DMS53 (cell line): Measurements from ENCODE around the gene NDUFV3.
A peak's percentile ranks its signal among the peaks of the same experiment; 100 is the strongest.
"Not testable (repeated sequence)": the region's sequence is repeated elsewhere in the genome, so short reads cannot be mapped to it uniquely, and the experiment has no call there.

Experiments
- DNase-seq: peaks from one replicate; lab custom pipeline; 2025; lab: John Stamatoyannopoulos, UW

The NDUFV3 gene

DNA sequence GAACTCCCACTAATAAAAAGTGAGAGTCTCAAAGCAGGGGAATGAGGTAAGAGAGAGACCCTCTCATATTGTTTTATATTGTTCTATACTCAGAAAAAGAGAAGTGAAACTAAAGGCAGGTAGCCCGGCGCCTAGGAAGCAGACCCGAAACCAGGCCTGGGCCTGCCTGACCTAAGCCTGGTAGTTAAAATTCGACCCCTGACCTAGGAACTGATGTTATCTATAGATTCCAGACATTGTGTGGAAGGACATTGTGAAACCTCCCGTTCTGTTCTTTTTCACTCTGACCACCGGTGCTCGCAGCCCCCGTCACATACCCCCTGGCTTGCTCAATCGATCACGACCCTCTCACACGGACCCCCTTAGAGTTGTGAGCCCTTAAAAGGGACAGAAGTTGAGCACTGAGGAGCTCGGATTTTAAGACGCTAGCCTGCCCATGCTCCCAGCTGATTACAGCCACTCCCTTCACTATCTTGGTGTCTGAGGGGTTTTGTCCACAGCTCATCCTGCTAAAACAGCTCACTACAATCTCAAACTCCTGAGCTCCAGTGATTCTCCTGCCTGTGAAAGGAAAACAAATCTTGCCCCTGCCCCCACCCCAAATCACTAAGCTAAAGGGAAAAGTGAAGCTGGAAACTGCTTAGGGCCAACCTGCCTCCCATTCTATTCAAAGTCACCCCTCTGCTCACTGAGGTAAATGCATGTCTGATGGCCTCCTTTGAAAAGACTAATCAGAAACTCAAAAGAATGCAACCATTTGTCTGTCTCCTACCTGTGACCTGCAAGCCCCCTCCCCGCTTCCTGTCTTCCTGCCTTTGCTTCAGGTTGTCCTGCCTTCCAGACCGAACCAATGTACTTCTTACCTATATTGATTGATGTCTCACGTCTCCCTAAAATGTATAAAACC is 44.2 kb downstream of the NDUFV3 start:
- not testable (repeated sequence) for DNase-seq

DNA sequence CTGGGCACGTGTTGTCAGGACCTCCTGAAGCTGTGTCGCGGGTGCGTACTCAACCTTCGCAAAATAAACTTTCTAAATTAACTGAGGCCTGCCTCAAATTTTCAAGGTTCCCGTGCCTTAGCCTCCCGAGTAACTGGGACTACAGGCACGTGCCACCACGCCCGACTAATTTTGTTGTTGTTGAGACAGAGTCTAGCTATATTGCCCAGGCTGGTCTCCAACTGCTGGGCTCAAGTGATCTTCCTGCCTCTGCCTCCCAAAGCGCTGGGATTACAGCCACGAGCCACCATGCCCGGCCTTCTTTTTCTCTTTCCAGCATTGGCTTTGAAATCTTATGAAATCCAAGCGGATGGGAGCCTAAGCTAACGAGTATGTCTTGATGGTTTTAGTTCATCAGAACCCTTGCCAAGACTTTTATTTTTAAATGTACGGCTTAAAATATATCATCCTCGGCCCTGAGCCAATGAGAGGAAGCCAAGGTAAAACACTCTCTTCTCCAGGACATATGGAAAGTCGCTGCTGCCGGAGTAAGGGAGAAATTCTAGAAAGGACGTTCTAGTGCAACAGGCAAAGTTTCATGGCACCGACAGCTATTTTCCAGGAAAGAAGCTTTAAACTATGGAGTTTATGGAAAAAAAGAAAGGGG is 45.0 kb downstream of the NDUFV3 start:
- no peak for DNase-seq

DNA sequence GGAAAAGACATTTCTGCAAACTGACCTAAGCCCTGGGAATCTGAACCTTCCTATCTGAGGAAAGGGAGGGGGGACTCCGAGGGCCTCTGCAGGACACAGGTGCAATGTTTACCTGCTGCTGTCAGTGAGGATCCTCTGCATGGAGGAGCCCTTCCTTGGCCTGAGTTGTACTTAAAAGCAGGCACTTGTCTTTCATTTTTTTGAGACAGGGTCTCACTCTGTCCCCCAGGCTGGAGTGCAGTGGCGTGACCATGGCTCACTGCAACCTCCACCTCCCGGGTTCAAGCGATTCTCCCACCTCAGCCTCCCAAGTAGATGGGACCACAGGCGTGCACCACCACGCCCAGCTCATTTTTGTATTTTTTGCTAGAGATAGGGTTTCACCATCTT is 45.5 kb downstream of the NDUFV3 start:
- DNase-seq, result not testable (repeated sequence)

- no peak for DNase-seq
These were observed 46.7 kb downstream of the NDUFV3 start for GRCh38 chr21:42939582-42940413.

- peak; percentile 10 for DNase-seq
These were observed 48.6 kb downstream of the NDUFV3 start for GRCh38 chr21:42941696-42942085.

GRCh38 chr21:42942244-42942643 is 49.1 kb downstream of the NDUFV3 start:
- DNase-seq, result peak; percentile 12

- not testable (repeated sequence) for DNase-seq
These were observed 56.1 kb downstream of the NDUFV3 start for GRCh38 chr21:42949094-42949755.

DNA sequence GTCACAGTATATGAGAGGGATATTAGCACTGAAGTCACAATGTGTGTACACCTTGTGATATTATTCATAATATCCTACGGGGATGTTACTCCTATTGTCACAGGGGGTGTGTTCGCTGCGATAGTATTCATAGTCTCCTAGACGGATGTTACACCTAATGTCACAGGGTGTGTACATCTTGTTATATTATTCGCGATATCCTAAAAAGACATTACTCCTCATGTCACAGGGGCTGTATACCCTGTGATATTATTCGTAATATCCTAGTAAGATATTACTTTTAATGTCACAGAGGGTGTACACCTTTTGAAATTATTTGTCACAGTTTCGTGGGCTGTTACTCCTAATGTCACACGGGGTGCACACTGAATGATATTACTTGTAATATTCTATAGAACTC is 58.1 kb downstream of the NDUFV3 start:
- DNase-seq, result not testable (repeated sequence)

DNA sequence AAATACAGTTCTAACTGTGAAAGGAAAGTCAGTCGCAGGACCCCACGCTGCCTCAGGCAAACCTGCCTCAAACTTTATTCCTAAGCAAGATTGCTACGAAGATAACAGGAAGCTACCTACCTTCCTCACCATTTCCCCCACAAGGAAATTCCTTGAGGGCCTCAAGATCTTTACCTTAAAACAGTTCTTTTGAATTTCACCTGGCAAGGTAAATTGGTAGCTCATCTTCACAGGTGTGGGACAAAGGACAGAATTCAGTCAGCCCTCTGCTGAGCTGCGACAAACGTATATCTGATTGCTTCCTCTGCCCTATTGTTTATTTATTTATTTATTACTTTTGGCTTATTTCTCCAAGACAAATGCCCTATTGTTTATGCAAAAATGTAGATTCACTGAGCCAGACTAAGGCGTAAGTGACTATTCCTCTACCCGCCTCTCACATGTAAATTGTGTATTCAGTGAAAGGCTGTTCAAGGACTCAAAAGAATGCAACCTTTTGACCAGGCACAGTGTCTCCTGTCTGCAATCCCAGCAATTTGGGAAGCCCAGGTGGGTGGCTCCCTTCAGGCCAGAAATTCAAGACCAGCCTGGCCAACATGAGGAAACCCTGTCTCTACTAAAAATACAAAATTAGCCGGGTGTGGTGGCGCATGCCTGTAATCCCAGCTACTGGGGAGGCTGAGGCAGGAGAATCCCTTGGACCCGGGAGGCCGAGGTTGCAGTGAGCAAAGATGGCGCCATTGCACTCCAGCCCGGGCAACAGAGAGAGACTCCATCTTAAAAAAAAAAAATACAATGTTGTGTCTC is 63.9 kb downstream of the NDUFV3 start:
- DNase-seq, result no peak

DNA sequence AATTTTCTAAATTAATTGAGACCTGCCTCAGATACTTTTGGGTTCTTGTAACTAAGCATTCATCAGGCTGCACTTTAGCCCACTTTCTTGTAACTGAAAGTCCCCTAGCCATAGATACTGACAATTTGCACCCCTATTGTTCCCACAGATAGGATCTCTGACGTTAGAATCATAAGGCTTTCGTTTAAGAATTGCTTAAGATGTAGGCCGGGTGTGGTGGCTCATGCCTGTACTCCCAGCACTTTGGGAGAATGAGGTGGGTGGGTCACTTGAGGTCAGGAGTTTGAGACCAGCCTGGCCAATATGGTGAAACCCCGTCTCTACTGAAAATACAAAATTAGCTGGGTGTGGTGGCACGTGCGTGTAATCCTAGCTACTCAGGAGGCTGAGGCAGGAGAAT is 65.0 kb downstream of the NDUFV3 start:
- DNase-seq, result not testable (repeated sequence)

GRCh38 chr21:42959728-42960127 is 66.6 kb downstream of the NDUFV3 start:
- no peak for DNase-seq

DNA sequence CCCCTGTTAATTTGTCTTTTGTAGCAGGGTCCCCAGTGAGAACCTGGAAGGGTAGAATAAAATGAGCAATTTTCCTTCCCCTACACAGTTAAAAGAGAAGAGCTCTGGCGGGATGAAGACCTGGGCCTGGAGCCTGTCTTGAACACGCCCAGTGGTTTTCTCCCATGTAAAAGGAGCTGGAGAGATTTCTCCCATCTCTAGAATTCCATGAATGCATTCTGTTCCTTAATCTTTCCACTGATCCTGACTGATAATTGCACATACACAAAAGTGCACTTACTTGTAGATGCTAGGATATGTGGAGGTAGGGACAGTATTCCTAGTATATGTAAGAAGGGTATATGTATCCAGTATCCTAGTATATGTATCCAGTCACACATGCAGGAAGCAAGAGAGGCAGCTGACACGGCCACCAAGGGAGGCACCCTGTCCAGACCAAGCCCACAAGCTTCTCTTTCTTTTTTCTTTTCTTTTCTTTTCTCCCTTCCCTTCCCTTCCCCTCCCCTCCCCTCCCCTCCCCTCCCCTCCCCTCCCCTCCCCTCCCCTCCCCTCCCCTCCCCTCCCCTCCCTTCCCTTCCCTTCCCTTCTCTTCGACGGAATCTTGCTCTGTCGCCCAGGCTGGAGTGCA is 69.4 kb downstream of the NDUFV3 start:
- DNase-seq, result no peak
